ENCODE measurements around the gene ATP8A2. TPM values are rescaled to one million over a fixed set of nuclear protein-coding genes. Genes with fewer than 3 reads are reported as not detected.

ATP8A2 gene
- total and polyA plus RNA-seq, 2 of the 8 experiments (the other 6 are each of a cell fraction or from before 2014, with no cell fraction given) = 2.4 to 8.3 TPM

- TF ChIP-seq E2F6 (IDR thresholded peaks at IDR 0.05) (no peak), POLR2AphosphoS5 (IDR thresholded peaks at IDR 0.05; ENCODE audit: low read depth, low read length) (no peak), TAF7 (optimal IDR thresholded peaks at IDR 0.05; ENCODE audit: borderline replicate concordance, low read depth, low read length) (no peak), POLR2A (IDR thresholded peaks at IDR 0.05; ENCODE audit: control extremely low read depth in 1 of 2, low read depth in 2 of 2, low read length in 2 of 2) (no peak)
Observed at GRCh38 chr13:25846222-25846984, 474.6 kb downstream of the ATP8A2 start (continued).

All from H1 (cell line).